NAMALWA (cell line): Measurements from ENCODE around the gene CREM.
"Not testable (repeated sequence)": the region's sequence is repeated elsewhere in the genome, so short reads cannot be mapped to it uniquely, and the experiment has no call there.

Experiments used
- DNase-seq: peaks from one replicate; pipeline ENCODE4 v3.0.0-alpha.2; 2015; ENCODE audit warnings: low spot score

Gene CREM

DNA sequence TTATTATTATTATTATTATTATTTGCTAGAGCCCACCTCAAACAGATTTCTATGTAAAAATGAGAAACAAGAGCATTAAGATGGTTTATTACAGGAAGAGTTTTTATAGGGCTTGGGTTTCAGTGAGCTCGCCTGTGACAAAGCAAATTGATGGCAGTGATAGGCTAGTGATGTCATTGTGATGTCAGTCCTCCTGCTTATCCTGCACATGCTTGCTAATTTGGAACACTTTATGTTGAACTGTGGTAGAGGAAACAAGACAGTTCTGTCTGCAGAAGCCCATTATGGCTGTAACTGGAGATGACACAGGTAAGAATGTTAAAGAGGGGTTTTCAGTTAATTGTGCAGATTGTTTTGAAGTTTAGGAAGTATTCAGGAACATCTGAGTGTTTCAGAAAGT, 68.3 kb downstream of the CREM start:
- DNase-seq = peak; percentile 64

DNA sequence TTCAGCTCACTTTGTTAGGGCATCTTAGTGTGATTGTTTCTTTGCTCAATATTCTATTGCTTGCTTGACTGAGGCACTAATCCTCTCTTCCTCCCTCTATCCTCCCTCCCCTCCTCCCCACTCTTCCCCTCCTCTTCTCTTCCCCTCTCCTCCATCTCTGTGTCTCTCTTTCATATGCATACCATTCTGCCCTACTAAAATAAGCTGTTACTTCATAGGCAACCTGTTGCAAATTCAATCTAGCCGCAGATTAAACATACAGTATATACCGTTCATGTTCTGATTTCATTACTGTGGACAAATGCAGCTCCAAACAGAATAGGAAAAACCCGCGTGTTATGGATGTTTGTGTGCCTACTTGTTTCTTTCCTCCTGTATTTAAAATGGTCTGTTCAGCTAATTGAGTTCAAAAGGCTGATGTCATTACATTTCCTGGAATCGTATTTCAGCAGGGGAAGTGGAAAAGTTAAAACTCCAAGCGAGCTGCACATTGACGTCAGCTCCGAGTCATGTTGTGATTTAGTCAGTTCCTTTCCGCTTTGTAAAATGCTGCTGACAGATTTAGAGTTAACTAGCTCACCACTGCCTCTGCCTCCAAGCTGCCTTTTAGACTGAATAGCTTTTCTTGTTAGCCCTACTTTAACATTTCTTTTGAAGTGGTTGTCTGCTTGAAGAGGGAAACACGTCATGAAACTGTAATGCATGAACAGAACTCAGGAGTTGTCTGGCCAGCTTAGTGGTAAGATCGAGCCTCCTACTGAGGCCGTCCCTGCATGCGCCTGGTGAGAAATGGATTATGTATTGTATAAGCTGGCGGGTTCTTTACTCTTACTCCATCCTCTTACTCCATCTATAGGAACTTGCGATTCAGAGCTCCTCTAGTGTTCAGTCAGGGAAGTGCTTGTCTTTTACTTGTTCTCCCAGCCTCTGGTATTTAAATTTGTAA, 69.0 kb downstream of the CREM start:
- DNase-seq = peak; percentile 92

DNA sequence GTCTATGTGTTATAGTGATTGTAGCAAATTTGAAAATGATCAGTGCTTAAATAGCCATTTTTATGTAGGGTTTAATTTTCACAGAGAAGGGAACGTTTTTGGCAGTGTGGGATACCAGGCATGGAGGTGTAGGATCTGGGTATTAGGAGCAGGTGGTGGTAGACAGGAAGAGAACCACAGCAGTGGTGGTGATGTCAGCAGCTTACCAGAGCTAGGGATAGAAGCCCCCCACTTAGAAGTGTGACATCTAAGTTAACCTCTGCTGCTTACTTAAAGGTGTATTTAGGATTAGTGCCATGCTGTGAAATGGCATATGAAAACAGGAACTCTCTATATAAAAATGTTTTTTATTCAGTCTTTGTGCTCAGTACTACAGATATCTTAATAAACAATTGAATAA, 73.8 kb downstream of the CREM start:
- DNase-seq = no peak

DNA sequence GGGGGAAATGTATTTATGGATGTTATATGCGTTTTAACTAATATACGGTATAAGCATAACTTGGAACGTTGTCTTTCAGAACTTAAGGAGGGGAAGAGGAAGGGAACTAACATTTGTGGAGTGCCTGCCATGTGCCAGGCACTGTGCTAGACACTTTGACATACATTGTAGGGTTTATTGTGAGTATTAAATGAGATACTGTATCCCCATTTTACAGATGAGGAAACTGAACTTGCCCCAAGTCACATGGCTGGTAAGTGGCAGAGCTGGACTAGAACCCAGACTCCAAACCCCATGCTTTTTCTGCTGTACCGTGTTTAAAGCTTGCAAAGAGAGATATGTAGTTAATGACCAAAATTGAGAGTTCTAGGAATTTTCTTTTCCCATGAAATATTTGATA, 74.6 kb downstream of the CREM start:
- no peak for DNase-seq

DNA sequence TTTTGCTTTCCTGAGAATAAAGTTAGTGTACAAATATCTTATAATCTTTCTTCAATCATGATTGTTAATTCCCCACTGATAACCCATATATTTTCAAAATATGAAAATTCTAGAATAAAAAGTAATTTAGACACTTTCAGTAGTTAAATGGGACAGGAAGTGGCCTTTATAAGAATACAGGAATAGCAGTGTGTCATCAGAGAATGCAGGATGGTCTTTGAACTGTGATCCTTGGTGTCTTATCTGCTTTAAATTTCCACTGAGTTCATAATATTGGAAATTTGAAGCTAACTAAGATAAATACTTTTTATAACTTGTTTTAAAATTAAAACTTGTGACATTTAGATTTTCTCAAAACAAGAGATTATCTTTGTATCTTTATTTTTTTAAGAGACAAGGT, 75.4 kb downstream of the CREM start:
- no peak for DNase-seq

DNA sequence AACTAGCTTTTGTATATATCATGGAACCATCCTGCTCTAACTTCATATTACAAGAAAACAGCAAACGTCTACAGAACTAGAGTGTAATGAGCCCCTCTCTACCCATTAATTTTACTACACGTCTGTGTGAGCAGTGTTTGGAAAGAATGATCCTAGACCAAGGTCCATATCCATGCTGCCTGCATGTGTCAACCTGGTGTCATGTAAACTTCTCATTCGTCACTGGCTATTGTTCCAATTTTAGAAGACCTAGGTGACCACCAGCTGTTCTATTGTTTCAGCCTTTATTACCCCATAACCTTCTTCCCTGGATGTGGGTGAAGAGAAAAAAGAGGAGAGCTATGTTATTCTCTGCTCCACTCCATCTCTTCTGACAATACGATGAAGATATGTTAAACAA, 77.1 kb downstream of the CREM start:
- DNase-seq = no peak

DNA sequence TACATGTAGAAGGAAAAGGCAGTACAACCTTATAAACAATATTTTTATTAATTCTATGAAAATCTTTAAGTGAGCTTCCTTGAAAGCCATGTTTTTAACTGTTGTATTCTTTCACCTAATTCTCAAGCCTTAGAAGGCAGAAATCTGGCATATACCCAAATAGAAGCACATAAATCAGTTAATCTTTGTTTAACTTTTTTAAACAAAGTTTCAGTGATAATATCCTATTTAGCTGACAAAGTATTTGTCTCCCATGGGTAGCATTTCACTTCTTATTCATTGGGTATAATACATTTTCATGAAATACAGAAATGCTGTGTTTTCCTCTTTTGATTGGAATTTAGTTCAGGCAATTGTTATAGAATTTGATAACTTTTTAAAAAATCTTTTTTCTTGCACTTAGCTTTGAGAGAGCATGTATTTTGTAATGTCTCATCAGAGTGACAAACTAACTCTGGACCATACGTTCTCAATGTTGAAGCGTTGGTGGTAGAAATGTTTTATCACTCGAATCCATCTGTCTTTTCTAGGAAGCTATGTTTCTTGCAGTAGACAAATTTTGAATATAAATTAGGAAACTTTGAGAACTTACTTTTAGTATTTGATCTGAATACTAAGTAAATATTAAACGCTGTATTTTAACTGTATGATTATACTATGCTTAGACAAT, 78.1 kb downstream of the CREM start:
- no peak for DNase-seq

DNA sequence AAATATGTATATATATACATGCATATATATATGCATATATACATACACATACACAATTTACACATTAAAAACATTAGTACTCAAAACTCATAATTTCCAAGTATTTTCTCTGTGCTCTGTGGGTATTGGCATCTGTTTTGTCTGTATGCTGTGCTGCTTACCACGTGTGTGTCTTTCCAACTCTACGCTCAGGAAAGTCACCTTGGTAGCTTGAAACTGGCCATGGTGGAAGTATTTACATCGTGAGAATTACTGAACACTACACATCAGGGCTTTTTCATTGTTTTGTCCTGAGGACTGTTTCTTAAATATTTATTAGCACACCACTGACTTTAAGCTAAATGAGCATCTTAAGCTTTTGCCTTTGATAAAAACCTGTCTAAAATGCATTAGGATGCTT, 79.6 kb downstream of the CREM start:
- DNase-seq = no peak

DNA sequence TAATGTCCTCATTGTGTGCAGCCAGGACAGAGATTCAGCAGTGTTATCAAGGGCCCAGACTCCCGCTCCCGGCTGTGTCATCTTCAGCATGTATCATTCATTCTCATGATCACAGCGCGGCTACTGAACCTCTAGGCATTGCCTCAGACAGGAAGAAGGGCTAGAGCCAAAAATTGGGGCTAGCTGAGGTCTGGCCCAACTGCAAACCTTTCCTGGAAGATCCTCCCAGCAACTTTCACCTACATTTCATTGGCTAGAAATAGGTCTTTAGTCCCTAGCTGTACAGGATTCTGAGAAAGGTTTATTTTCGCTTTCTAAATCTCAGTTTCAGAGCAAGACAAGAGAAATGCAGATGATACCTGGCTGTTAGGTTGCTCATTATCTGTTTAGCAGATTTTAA, 81.9 kb downstream of the CREM start:
- no peak for DNase-seq

DNA sequence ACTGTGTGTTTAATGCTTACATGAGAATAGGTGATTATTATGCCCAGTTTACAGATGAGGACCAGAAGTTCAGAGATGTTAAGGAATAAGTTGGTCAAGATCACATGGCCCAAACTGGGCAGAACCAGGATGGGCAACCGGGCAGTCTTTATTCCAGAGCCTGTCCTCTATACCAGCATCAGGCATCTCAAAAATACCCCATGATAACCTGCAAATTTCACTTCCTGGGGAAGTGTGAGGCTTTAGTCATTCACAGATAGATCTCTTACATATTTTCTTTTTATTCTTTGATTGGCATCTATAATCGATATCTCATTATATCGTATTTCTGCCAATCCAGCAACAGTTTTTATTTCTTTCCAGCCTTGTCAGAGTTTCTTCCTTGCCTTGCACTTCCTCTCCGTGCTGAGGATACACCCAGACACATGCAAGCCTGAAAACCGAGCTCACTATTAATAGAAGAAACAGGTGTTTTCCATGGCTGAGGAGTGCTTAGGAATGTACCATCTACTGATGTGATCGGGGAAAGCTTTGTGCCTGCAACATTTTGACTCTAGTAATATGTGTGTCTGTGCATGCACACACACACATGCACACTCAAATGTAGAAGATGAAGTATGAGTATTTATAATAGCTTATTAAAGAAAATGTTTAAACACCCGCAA, 82.4 kb downstream of the CREM start:
- DNase-seq = no peak

DNA sequence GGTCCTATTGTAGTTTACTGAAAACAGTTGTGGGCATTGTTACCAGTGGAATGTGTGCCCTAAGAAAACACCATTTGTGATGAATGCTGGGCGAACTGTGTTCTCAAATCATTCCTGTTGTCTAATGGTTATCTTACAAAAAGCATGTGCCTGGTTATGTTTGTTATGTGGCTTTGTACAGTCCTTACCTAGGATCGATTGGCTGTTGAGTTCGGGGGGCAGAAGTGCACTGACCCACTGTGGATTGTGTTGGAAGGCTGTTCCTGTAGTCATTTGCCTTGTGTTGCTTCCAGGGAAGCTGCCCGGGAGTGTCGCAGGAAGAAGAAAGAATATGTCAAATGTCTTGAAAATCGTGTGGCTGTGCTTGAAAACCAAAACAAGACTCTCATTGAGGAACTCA, 84.3 kb downstream of the CREM start:
- DNase-seq = no peak

DNA sequence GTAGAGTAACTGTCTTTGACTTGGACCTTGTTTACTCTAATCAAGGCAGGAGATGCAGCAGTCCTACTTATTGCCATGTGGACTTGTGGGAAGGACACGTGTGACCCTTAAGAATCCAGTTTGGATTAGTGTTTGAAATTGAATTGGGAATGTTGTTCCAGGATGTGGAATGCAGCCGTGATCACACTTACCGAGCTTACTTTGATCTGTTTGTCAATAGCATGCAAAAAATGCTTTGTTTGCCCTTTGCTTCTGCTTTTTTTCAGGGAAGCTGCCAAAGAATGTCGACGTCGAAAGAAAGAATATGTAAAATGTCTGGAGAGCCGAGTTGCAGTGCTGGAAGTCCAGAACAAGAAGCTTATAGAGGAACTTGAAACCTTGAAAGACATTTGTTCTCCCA, 84.7 kb downstream of the CREM start:
- DNase-seq = no peak

DNA sequence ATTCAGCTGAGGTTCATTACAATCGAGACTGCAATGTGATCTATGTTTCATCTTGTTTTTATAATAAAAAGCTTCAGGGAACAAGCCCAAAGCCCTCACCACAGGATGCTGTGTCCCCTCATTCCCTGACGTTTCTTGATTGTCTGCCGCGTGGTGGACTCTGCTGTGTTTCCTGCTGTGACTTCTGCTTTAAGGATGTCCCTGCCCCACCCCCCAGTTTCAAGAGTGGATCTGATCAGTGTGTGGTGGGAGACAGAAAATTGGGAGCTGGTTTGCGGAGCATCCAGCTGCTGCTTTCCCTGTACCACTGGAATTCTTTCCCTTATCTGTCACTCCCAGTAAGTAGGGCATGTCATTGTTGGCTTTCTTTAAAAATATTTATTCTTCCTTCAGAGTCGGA, 86.2 kb downstream of the CREM start:
- DNase-seq = no peak

DNA sequence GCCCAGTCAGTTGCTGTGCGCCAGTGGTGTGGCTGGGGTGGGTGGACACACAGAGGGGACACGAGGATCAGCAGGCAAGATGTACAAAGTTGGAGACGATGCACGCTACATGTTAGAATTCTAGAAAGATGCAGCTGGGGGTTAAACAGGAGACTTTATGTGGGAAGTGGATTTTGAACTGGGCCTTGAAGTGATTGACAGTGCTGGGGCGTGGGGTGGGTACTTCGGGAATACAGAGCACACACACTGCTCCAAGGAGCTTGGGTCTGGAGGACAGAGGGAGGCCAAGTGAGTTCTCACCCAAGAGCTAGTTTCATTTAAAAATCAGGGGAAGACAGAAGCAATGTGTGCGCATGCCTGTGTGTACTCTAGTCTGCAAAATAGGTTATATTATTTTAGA, 87.1 kb downstream of the CREM start:
- no peak for DNase-seq

DNA sequence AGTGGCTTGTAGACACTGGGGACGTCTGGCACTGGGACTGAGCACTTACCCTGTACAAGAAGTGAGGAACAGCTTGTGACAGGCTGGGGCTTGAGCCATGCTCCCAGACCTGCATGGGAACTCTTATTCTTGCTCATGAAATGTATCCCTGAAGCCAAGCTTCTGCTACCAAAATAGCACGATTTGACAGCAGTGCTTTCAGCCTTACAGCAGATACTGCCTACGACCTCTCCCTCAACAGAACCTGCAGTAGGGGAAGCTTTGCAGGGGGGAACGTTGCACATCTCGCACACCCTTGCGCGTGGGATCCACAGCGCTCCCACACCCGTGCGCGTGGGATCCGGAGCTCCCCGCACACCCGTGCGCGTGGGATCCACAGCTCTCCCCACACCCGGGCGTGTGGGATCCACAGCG, 88.0 kb downstream of the CREM start:
- DNase-seq = no peak

DNA sequence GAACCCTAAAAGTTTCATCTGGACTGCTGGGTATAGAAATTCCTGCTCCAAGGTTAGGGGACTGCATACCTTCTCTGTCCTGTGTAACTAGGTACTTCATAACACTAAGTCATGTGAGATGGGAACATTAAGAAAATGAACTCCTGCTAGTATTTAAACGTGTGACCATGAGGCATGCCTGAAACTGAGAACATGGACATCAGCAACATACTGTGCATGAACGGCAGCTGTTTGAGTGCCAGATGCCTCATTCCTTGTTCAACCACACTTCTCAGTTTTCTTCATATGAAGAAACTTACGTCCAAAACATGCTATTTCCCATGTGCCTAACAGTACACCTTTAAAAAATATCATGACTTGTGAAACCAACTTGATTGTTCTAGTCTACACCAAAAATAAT, 88.5 kb downstream of the CREM start:
- DNase-seq = no peak

DNA sequence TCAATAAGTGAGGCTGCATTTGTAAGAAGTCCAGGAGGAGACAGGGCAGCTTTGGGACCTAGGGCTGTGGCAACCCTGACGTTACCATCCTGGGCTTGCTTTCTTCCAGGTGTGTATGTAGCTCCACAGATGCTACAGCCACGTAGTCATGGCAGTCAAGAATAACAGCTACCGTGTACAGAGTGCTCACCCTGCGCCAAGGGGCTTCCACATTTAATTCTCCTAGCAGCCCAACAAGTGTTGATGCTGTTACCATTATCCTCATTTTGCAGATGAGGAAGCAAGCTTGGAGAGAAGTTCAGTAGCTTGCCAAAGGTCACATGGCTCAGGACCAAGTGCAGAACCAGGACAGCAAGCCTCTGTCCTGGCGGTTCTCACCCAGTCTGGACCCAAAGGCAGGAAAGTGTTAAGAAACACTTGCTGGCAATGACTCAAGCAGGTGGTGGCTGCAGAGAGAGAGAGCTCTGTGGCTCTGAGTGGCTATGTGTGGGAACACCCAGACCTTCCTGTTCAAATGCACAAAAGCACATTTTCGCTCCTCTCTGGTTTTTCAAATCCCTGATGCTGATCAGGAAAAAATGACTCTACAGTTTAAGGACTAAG, 89.8 kb downstream of the CREM start:
- no peak for DNase-seq

DNA sequence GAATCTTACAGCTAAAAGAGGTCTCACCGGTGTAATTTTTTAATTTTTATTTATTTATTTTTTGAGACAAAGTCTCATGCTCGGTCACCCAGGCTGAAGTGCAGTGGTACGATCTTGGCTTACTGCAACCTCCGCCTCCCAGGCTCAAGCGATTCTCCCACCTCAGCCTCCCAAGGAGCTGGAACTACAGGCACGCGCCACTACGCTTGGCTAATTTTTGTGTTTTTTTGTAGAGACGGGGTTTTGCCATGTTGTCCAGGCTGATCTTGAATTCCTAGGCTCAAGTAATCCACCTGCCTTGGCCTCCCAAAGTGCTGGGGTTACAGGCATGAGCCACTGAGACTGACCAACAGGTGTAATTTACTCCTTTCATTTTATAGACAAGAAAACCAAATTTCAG, 90.3 kb downstream of the CREM start:
- not testable (repeated sequence) for DNase-seq

DNA sequence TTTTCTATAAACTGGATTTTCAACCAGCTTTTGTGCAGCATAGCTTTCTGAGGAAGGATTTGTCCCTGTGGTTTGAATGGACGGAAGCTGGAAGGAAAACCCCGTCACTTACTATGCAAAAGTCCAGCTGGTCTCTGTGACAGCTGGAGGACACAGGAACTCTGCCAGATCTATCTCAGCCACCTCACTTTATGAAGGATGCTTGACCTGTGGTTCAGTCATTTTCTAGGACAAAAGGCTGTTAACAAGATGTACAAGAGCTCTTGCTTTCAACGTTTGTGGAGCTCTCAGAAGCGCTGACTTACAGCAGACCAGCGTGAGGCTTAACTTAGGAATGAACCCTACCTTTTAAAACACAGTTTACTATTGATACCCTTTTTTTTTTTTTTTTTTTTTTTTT, 90.8 kb downstream of the CREM start:
- DNase-seq = no peak

DNA sequence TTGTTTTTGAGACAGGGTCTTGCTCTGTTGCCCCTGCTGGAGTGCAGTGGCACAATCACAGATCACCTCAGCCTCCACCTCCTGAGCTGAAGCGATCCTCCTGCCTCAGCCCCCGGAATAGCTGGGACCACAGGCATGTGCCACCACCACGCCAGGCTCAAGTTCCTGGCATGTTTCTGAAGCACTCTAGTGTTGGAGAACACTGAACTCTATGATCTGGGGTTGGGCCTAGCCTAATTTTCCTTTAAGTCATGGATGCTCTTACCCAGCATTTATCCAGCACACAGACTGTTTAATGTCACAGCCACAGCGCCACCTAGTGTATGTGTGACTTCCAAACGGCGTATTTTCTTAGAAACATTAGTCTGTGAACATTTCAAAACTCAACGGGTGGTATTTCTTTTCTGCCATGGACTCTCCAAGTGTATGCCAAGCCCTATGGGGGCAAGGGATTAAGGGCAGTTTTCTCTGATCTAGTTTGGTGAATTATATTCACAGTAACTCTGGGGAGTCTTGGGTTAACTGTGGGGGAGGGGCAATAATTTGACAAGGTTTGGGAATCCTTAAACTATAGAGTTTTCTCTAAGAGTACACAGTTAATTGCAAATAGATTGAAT, 91.8 kb downstream of the CREM start:
- peak; percentile 89 for DNase-seq

DNA sequence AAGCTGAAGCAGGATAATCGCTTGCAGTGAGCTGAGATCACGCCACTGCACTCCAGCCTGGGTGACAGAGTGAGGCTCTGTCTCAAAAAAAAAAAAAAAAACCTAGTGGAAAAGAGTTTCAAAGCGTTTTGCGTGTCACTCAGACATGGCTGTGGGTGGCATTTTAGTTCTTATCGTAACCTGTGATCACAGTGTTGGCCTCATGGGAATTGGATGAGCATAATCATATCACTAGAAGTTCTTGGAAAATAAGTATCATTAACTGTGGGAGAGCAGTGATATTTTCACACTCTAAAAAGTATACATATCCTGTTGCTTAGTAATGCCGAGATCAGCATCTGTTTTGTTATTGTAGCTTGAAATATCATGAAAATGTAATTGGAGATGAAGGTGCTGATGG, 92.6 kb downstream of the CREM start:
- no peak for DNase-seq
